ENCODE results near the gene SCAMP4. TPM values are rescaled to one million over a fixed set of nuclear protein-coding genes. Genes with fewer than 3 reads are reported as not detected.

The SCAMP4 gene
- total and polyA plus RNA-seq, 7 experiments from 2014 or later, result 11.8 to 35.5 (median 19.7) TPM

DNA sequence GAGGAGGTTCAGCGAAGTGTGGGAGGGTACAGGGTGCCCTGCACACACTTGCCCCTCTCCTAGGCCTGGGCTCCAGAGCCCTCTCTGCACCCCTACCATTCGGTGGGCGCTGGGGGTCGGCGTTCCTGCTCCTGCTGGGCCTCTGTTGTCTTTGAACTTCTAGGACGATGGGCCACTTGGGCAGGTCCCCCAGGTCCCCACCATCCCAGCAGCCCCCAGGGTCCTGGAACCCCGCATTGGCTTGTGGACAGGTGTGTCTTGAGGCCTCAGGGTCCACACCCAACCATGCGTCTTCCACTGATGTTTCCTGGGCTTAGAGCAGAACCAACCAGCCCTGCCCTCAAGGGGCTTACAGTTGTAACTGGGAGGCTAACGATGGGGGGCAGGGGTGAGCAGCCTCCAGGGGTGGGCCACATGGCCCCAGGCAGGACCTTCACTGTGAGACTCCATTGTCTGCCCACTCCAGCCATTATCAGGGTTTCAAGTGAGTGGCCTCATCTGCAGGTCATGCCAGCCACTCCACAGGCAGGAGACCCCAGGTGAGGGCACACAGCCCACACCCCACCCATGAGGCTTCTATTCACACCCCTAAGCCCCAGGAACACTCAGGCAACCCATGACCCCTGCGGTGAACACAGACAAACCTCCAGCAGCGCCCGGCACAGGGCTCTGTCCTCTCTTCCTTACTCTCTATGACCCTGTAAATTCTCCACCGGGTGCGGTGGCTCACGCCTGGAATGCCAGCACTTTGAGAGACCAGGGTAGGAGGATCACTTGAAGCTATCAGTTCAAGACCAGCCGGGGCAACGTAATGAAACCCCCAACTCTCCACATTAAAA lies 39.8 kb upstream of the SCAMP4 start:
- intact Hi-C loops (cut with micrococcal nuclease), result loop anchor here in 1 of 2 donors (2.0 kb wide), 1 partner anchor 31 kb away; no protein-coding TSS in a partner anchor
- H3K4me1 Mint-ChIP-seq, result peaks cover 8 to 36% (median 29%) of the 10 kb centered on the region in 7 donors
- CTCF ChIA-PET, result interaction anchor here (0.6 to 1.4 kb wide), 6 partner anchors 32 to 40 kb away, joined by 3 to 8 read pairs (median 4); partner anchors contain the start of genes ADAT3 and SCAMP4
- Histone ChIP-seq H3K27ac (ENCODE audit: low read depth, low read length) (peak overlapping the region; percentile 78), H3K4me3 (ENCODE audit: low read length) (no peak overlapping the region), H3K9me3 (ENCODE audit: control insufficient read depth in 2 of 3, low read length in 3 of 3) (no peaks in the 10 kb centered on the region), H3K4me1 (ENCODE audit: control insufficient read depth in 2 of 2, insufficient read depth in 2 of 2, low read length in 2 of 2) (peaks cover 13 to 19% of the 10 kb centered on the region in 2 donors), H3K27me3 (ENCODE audit: control insufficient read depth in 2 of 2, insufficient read depth in 2 of 2, low read length in 2 of 2) (no peaks in the 10 kb centered on the region), H3K36me3 (ENCODE audit: control insufficient read depth in 2 of 3, insufficient read depth in 3 of 3, low read length in 3 of 3) (peaks cover 0 to 4% (median 4%) of the 10 kb centered on the region in 3 experiments)
- no peak for DNase-seq
- H3K9me3 Mint-ChIP-seq, result peaks cover 0 to 2% (median 0%) of the 10 kb centered on the region in 11 donors
- peak overlapping the region; percentile 38 to 81 (median 72) for H3K4me3 Mint-ChIP-seq
- no peaks in the 10 kb centered on the region for H3K27me3 Mint-ChIP-seq
- H3K27ac Mint-ChIP-seq, result peak overlapping the region; percentile 51 to 83 (median 68)
- POLR2A ChIA-PET, result interaction anchor here (0.5 to 4.0 kb wide), 10 partner anchors 9 to 40 kb away, joined by 3 to 40 read pairs (median 4); partner anchors contain the start of genes ABHD17A, ADAT3 and SCAMP4
- no peak for ATAC-seq
- H3K36me3 Mint-ChIP-seq, result peaks cover 0 to 1% (median 0%) of the 10 kb centered on the region in 5 donors

DNA sequence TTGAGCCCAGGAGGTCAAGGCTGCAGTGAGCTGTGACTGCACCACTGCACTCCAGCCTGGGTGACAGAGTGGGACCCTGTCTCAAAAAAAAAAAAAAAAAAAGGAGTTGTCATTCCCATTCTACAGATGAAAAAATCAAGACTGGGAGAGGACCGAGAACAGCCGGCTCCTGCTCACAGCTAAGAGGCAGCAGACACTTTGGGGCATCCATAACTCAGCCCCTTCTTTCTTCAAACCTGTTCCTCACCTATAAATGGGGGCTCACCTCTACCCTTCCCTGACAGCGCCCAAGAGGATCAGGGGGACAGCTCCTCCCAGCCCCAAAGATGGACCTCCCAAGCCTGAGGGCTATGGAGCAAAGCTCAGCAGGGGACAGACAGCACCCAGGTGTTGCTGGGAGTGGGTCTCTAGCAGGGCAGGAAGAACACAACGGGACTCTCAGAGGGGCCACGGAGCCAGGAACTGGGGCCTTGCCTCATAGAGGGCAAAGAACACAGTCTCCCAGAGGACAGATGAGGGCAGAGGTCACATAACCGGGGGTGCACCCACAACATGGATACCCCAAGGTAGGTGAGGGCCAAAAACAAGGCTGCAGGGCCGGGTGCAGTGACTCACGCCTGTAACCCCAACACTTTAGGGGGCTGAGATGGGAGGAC lies 38.4 kb upstream of the SCAMP4 start:
- H3K27ac ChIP-seq (ENCODE audit: low read depth, low read length), result no peak overlapping the region
- POLR2A ChIA-PET, result interaction anchor here (0.6 to 4.0 kb wide), 6 partner anchors 8 to 1651 kb away, joined by 3 to 40 read pairs (median 4); partner anchors contain the start of genes ADAT3 and SCAMP4
- peaks cover 0 to 17% (median 4%) of the 10 kb centered on the region in 3 experiments for H3K36me3 ChIP-seq (ENCODE audit: control insufficient read depth in 2 of 3, insufficient read depth in 3 of 3, low read length in 3 of 3)
- H3K9me3 ChIP-seq (ENCODE audit: control insufficient read depth in 2 of 3, low read length in 3 of 3), result no peaks in the 10 kb centered on the region
- intact Hi-C loops (cut with micrococcal nuclease), result no loop called here
- no peaks in the 10 kb centered on the region for H3K27me3 ChIP-seq (ENCODE audit: control insufficient read depth in 2 of 2, insufficient read depth in 2 of 2, low read length in 2 of 2)
- peaks cover 4 to 8% of the 10 kb centered on the region in 2 donors for H3K4me1 ChIP-seq (ENCODE audit: control insufficient read depth in 2 of 2, insufficient read depth in 2 of 2, low read length in 2 of 2)
- Mint-ChIP-seq H3K36me3 (peaks cover 0 to 4% (median 0%) of the 10 kb centered on the region in 5 donors), H3K9me3 (no peaks in the 10 kb centered on the region), H3K27me3 (no peaks in the 10 kb centered on the region), H3K4me1 (peaks cover 8 to 29% (median 21%) of the 10 kb centered on the region in 7 donors), H3K4me3 (peak overlapping the region in 2 of 10 donors; percentile 42 to 68), H3K27ac (peak overlapping the region in 6 of 9 donors; percentile 19 to 72 (median 50))
- ATAC-seq (no peak), DNase-seq (no peak)
- no peak overlapping the region for H3K4me3 ChIP-seq (ENCODE audit: low read length)
- CTCF ChIA-PET, result interaction anchor here (0.8 to 1.1 kb wide), 3 partner anchors 9 to 36 kb away, joined by 3 to 6 read pairs (median 3); no protein-coding TSS in a partner anchor

DNA sequence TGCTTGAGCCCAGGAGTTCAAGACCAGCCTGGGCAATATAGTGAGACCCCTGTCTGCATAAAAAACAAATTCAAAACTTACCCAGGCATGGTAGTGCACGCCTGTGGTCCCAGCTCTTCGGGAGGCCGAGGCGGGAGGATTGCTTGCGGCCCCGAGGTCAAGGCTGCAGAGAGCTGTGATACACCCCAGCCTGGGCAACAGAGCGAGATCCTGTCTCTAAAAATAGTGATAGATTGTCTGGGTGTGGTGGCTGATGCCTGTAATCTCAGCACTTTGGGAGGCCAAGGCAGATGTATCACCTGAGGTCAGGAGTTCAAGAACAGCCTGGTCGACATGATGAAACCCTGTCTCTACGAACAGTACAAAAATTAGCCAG lies 37.9 kb upstream of the SCAMP4 start:
- Mint-ChIP-seq H3K27ac (peak overlapping the region in 7 of 9 donors; percentile 31 to 83 (median 72)), H3K4me1 (peaks cover 5 to 28% (median 16%) of the 10 kb centered on the region in 7 donors), H3K36me3 (peaks cover 0 to 4% (median 0%) of the 10 kb centered on the region in 5 donors), H3K27me3 (no peaks in the 10 kb centered on the region), H3K9me3 (no peaks in the 10 kb centered on the region), H3K4me3 (peak overlapping the region in 1 of 10 donors; percentile 20)
- H3K4me3 ChIP-seq (ENCODE audit: low read length), result no peak overlapping the region
- intact Hi-C loops (cut with micrococcal nuclease), result no loop called here
- CTCF ChIA-PET, result interaction anchor here (0.8 kb wide), 1 partner anchor 10 kb away, joined by 3 read pairs; no protein-coding TSS in a partner anchor
- no peak overlapping the region for H3K27ac ChIP-seq (ENCODE audit: low read depth, low read length)
- H3K27me3 ChIP-seq (ENCODE audit: control insufficient read depth in 2 of 2, insufficient read depth in 2 of 2, low read length in 2 of 2), result no peaks in the 10 kb centered on the region
- peaks cover 0 to 17% (median 4%) of the 10 kb centered on the region in 3 experiments for H3K36me3 ChIP-seq (ENCODE audit: control insufficient read depth in 2 of 3, insufficient read depth in 3 of 3, low read length in 3 of 3)
- no peaks in the 10 kb centered on the region for H3K9me3 ChIP-seq (ENCODE audit: control insufficient read depth in 2 of 3, low read length in 3 of 3)
- no peak for ATAC-seq
- H3K4me1 ChIP-seq (ENCODE audit: control insufficient read depth in 2 of 2, insufficient read depth in 2 of 2, low read length in 2 of 2), result peaks cover 0 to 3% of the 10 kb centered on the region in 2 donors
- no peak for DNase-seq
- POLR2A ChIA-PET, result interaction anchor here (0.6 to 4.0 kb wide), 3 partner anchors 8 to 556 kb away, joined by 3 to 40 read pairs (median 5); partner anchors contain the start of genes ADAT3 and SCAMP4

DNA sequence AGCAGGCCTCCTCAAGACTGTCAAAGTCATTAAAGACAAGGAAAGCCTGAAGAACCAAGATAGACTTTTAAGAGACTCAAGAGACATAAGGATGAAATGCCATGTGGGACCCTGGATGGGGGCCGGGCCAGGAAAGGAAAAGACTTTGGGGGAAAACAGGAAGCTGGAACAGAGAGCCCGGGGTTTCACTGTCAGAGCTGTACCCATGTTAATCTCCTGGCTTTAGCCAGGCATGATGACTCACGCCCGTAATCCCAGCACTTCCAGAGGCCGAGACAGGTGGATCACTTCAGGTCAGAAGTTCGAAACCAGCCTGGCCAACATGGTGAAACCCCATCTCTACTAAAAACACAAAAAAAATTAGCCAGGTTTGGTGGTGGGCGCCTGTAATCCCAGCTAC lies 36.2 kb upstream of the SCAMP4 start:
- DNase-seq (no peak), ATAC-seq (no peak)
- Mint-ChIP-seq H3K27ac (peak overlapping the region in 4 of 9 donors; percentile 51 to 76 (median 64)), H3K36me3 (peaks cover 0 to 6% (median 0%) of the 10 kb centered on the region in 5 donors), H3K27me3 (no peaks in the 10 kb centered on the region), H3K4me3 (peak overlapping the region in 1 of 10 donors; percentile 72), H3K9me3 (no peaks in the 10 kb centered on the region), H3K4me1 (peaks cover 7 to 42% (median 23%) of the 10 kb centered on the region in 7 donors)
- no peaks in the 10 kb centered on the region for H3K27me3 ChIP-seq (ENCODE audit: control insufficient read depth in 2 of 2, insufficient read depth in 2 of 2, low read length in 2 of 2)
- no peak overlapping the region for H3K27ac ChIP-seq (ENCODE audit: low read depth, low read length)
- POLR2A ChIA-PET, result interaction anchor here (0.6 to 1.2 kb wide), 2 partner anchors 11 to 27 kb away, joined by 3 read pairs; no protein-coding TSS in a partner anchor
- intact Hi-C loops (cut with micrococcal nuclease), result no loop called here
- peaks cover 13 to 16% of the 10 kb centered on the region in 2 donors for H3K4me1 ChIP-seq (ENCODE audit: control insufficient read depth in 2 of 2, insufficient read depth in 2 of 2, low read length in 2 of 2)
- H3K9me3 ChIP-seq (ENCODE audit: control insufficient read depth in 2 of 3, low read length in 3 of 3), result no peaks in the 10 kb centered on the region
- CTCF ChIA-PET, result no interaction called here
- H3K4me3 ChIP-seq (ENCODE audit: low read length), result no peak overlapping the region
- H3K36me3 ChIP-seq (ENCODE audit: control insufficient read depth in 2 of 3, insufficient read depth in 3 of 3, low read length in 3 of 3), result peaks cover 0 to 31% (median 4%) of the 10 kb centered on the region in 3 experiments

DNA sequence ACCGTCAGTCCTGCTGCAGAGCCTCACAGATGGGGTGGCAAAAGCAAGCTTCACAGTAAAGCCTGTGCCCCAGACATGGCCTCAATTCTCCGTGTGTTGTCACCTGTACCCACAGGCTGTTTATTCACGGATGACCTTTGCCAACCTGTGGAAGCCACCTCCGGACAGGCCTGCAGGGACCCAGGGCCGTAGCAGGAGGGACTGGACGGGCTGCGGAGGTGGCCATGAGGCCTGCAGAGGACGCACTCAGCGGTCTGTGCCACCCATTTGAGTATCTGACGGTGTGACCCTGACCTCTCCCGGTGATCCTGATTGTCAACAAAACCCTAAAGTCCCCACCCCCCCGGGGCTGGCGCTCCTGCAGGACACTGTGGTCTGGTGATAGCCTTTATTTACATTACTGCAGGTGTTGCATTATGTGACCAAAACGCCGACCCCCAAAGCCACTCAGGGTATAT lies 34.0 kb upstream of the SCAMP4 start:
- Histone ChIP-seq H3K27ac (ENCODE audit: low read depth, low read length) (no peak overlapping the region), H3K27me3 (ENCODE audit: control insufficient read depth in 2 of 2, insufficient read depth in 2 of 2, low read length in 2 of 2) (no peaks in the 10 kb centered on the region), H3K4me1 (ENCODE audit: control insufficient read depth in 2 of 2, insufficient read depth in 2 of 2, low read length in 2 of 2) (peaks cover 16 to 21% of the 10 kb centered on the region in 2 donors), H3K36me3 (ENCODE audit: control insufficient read depth in 2 of 3, insufficient read depth in 3 of 3, low read length in 3 of 3) (peaks cover 0 to 38% (median 4%) of the 10 kb centered on the region in 3 experiments), H3K9me3 (ENCODE audit: control insufficient read depth in 2 of 3, low read length in 3 of 3) (no peaks in the 10 kb centered on the region), H3K4me3 (ENCODE audit: low read length) (no peak overlapping the region)
- peaks cover 0 to 2% (median 0%) of the 10 kb centered on the region in 5 donors for H3K27me3 Mint-ChIP-seq
- H3K9me3 Mint-ChIP-seq, result no peaks in the 10 kb centered on the region
- CTCF ChIA-PET, result interaction anchor here (0.6 kb wide), 1 partner anchor 123 kb away, joined by 12 read pairs; no protein-coding TSS in a partner anchor
- POLR2A ChIA-PET, result interaction anchor here (0.7 kb wide), 1 partner anchor 20 kb away, joined by 5 read pairs; no protein-coding TSS in a partner anchor
- H3K27ac Mint-ChIP-seq, result no peak overlapping the region
- ATAC-seq, result no peak
- peaks cover 16 to 52% (median 33%) of the 10 kb centered on the region in 7 donors for H3K4me1 Mint-ChIP-seq
- H3K4me3 Mint-ChIP-seq, result peak overlapping the region in 1 of 10 donors; percentile 41
- no peak for DNase-seq
- H3K36me3 Mint-ChIP-seq, result peaks cover 0 to 13% (median 0%) of the 10 kb centered on the region in 5 donors
- intact Hi-C loops (cut with micrococcal nuclease), result no loop called here

DNA sequence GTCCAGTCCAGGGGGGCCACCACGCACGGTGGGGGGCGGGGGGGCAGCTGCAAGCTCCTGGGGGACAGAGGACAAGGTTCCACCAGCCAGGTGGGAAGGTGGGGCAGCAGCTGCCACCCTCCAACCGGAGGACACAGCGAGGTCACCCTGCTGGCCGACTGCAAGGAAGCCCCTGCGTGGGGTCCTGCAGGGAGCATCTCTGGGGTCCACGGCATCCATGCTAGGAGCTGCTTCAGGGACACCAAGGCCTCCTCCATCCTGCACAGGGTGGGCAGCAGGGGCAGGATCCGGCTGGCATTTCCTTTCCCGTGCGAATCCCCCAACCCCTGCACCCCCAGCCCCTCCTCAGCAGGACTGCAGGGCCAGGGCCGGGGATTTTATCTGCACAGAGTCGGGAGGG lies 33.6 kb upstream of the SCAMP4 start:
- Mint-ChIP-seq H3K36me3 (peaks cover 0 to 13% (median 0%) of the 10 kb centered on the region in 5 donors), H3K9me3 (no peaks in the 10 kb centered on the region), H3K4me3 (no peak overlapping the region), H3K4me1 (peaks cover 16 to 56% (median 36%) of the 10 kb centered on the region in 7 donors), H3K27me3 (peaks cover 0 to 2% (median 0%) of the 10 kb centered on the region in 5 donors), H3K27ac (no peak overlapping the region)
- no peaks in the 10 kb centered on the region for H3K27me3 ChIP-seq (ENCODE audit: control insufficient read depth in 2 of 2, insufficient read depth in 2 of 2, low read length in 2 of 2)
- H3K27ac ChIP-seq (ENCODE audit: low read depth, low read length), result no peak overlapping the region
- peaks cover 0 to 38% (median 4%) of the 10 kb centered on the region in 3 experiments for H3K36me3 ChIP-seq (ENCODE audit: control insufficient read depth in 2 of 3, insufficient read depth in 3 of 3, low read length in 3 of 3)
- H3K4me1 ChIP-seq (ENCODE audit: control insufficient read depth in 2 of 2, insufficient read depth in 2 of 2, low read length in 2 of 2), result peaks cover 21 to 26% of the 10 kb centered on the region in 2 donors
- H3K9me3 ChIP-seq (ENCODE audit: control insufficient read depth in 2 of 3, low read length in 3 of 3), result no peaks in the 10 kb centered on the region
- no peak for ATAC-seq
- DNase-seq, result no peak
- POLR2A ChIA-PET, result interaction anchor here (0.6 kb wide), 1 partner anchor 30 kb away, joined by 3 read pairs; no protein-coding TSS in a partner anchor
- intact Hi-C loops (cut with micrococcal nuclease), result no loop called here
- CTCF ChIA-PET, result no interaction called here
- H3K4me3 ChIP-seq (ENCODE audit: low read length), result no peak overlapping the region
